Calu3 (cell line): ENCODE results near the gene CASS4. TPM values are rescaled to one million over a fixed set of nuclear protein-coding genes. Genes with fewer than 3 reads are reported as not detected.

Experiments
- BruUV-seq: library from RNA; stranded (reverse); fragments of 400-500 nt; replicated peaks from 2 replicates; lab custom pipeline; 2021; lab: Mats Ljungman, UMichigan
- CTCF ChIA-PET: fragments of 300-600 bp; sonication (Branson Sonifier 250); formaldehyde crosslinking; loops from one replicate; lab custom pipeline; 2022; ENCODE audit warnings: antibody characterized with exemption; lab: Charles Lee
- DNase-seq: peaks from one replicate; pipeline ENCODE4 v3.0.0; 2022
- H3K27ac Mint-ChIP-seq: one replicate; pipeline ENCODE4 v1.8.0; 2022; ENCODE audit warnings: mixed read lengths; ENCODE audit not compliant: unreplicated experiment
- H3K27me3 Mint-ChIP-seq: one replicate; pipeline ENCODE4 v1.8.0; 2022; ENCODE audit warnings: mixed read lengths; ENCODE audit not compliant: unreplicated experiment
- H3K36me3 Mint-ChIP-seq: one replicate; pipeline ENCODE4 v1.8.0; 2022; ENCODE audit warnings: mild to moderate bottlenecking, moderate library complexity, mixed read lengths; ENCODE audit not compliant: insufficient read depth, unreplicated experiment
- H3K4me1 Mint-ChIP-seq: one replicate; pipeline ENCODE4 v1.8.0; 2022; ENCODE audit warnings: mild to moderate bottlenecking, low read depth, mixed read lengths; ENCODE audit not compliant: unreplicated experiment
- H3K4me3 Mint-ChIP-seq: one replicate; pipeline ENCODE4 v1.8.0; 2022; ENCODE audit warnings: mild to moderate bottlenecking, low read depth, moderate library complexity, mixed read lengths; ENCODE audit not compliant: unreplicated experiment
- H3K9me3 Mint-ChIP-seq: one replicate; pipeline ENCODE4 v1.8.0; 2022; ENCODE audit warnings: low read depth, mixed read lengths; ENCODE audit not compliant: unreplicated experiment
- intact Hi-C: fragments of 100-400 bp; cut with micrococcal nuclease; formaldehyde crosslinking; loops from one replicate; pipeline ENCODE4 v1.10.0; 2022; ENCODE audit not compliant: unreplicated experiment
- total RNA-seq: library from RNA; stranded (reverse); gene quantifications from 2 replicates; pipeline ENCODE4 v1.2.3, GENCODE V29; 2022
- TF ChIP-seq, protein P1 (sequence below): fragments of 200-600 bp; IDR thresholded peaks from one replicate; pipeline ENCODE4 v1.8.0; 2022; ENCODE audit warnings: antibody characterized with exemption; ENCODE audit not compliant: unreplicated experiment

CASS4 gene
- total RNA-seq, 1 experiment from 2014 or later = 0.24 TPM

DNA sequence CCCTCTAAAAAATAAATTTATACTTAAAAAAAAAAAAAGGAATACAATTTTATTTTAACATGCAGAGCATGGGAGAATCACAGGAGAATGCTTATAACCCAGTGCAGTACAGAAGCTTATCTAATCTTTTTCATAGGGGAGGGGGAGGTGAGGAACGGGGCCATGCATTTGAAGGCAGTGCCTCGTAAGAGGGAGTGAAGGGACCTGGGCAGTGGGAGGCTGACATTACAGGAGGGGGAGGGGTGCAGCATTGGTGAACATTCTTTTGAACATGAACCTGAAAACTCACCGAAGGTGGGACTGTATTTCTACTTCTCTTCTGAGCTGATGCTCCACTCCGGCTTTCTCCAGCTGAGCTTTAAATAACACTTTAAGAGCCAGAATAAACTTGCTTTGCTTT is 29.4 kb upstream of the CASS4 start:
- H3K4me1 Mint-ChIP-seq = no peaks in the 10 kb centered on the region
- H3K9me3 Mint-ChIP-seq = no peaks in the 10 kb centered on the region
- peaks cover 58% of the 10 kb centered on the region for H3K36me3 Mint-ChIP-seq
- no TSS peak for BruUV-seq
- H3K27me3 Mint-ChIP-seq = no peaks in the 10 kb centered on the region
- TF ChIP-seq, protein P1, sequence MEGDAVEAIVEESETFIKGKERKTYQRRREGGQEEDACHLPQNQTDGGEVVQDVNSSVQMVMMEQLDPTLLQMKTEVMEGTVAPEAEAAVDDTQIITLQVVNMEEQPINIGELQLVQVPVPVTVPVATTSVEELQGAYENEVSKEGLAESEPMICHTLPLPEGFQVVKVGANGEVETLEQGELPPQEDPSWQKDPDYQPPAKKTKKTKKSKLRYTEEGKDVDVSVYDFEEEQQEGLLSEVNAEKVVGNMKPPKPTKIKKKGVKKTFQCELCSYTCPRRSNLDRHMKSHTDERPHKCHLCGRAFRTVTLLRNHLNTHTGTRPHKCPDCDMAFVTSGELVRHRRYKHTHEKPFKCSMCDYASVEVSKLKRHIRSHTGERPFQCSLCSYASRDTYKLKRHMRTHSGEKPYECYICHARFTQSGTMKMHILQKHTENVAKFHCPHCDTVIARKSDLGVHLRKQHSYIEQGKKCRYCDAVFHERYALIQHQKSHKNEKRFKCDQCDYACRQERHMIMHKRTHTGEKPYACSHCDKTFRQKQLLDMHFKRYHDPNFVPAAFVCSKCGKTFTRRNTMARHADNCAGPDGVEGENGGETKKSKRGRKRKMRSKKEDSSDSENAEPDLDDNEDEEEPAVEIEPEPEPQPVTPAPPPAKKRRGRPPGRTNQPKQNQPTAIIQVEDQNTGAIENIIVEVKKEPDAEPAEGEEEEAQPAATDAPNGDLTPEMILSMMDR = no peak
- intact Hi-C loops = no loop called here
- no peak overlapping the region for H3K27ac Mint-ChIP-seq
- H3K4me3 Mint-ChIP-seq = no peak overlapping the region
- no peak for DNase-seq
- CTCF ChIA-PET = no interaction called here

DNA sequence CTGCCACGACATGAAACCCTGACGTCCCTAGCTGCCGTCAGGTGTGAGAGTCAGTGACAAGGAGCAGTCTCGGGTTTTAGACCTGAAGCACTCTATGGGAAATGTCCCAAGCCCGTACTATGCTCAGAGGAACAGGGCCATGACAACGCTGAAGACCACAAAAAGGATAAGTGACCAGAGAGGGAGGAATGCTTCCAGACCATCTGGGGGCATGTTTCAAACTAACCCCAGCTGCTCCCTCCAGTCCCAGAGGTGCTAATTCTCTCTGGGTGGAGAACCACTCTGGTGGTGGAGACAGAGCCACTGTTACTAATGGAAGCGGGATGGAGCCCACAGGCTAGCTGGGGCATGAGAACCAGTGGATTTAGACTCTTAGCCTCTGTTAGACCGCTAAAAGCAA is 28.7 kb upstream of the CASS4 start:
- no TSS peak for BruUV-seq
- Mint-ChIP-seq H3K36me3 (peaks cover 55% of the 10 kb centered on the region), H3K4me3 (no peak overlapping the region), H3K4me1 (no peaks in the 10 kb centered on the region), H3K9me3 (no peaks in the 10 kb centered on the region), H3K27ac (no peak overlapping the region), H3K27me3 (no peaks in the 10 kb centered on the region)
- TF ChIP-seq, protein P1 = no peak
- DNase-seq = no peak
- intact Hi-C loops = no loop called here
- CTCF ChIA-PET = no interaction called here

DNA sequence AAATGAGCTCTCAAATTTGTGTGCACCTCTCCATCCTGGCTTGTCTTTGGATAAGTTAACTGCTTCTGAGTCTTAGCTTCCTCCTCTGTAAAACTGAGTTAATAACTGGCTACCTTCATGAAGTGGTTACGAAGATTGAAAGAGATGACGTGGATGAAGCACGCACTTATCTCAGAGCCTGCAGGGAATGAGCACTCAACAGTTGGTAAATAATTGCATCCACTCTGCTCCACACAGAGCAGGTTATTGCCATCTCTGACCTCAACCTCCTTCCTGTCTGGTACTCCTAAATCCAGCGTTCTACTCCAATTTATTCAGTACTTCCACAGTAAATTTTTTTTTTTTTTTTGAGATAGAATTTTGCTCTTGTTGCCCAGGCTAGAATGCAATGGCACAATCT is 26.9 kb upstream of the CASS4 start:
- TF ChIP-seq, protein P1 = no peak
- intact Hi-C loops = no loop called here
- H3K9me3 Mint-ChIP-seq = no peaks in the 10 kb centered on the region
- no peaks in the 10 kb centered on the region for H3K27me3 Mint-ChIP-seq
- CTCF ChIA-PET = no interaction called here
- no TSS peak for BruUV-seq
- H3K36me3 Mint-ChIP-seq = peaks cover 44% of the 10 kb centered on the region
- H3K27ac Mint-ChIP-seq = peak overlapping the region; percentile 15
- DNase-seq = no peak
- H3K4me1 Mint-ChIP-seq = peaks cover 16% of the 10 kb centered on the region
- no peak overlapping the region for H3K4me3 Mint-ChIP-seq

DNA sequence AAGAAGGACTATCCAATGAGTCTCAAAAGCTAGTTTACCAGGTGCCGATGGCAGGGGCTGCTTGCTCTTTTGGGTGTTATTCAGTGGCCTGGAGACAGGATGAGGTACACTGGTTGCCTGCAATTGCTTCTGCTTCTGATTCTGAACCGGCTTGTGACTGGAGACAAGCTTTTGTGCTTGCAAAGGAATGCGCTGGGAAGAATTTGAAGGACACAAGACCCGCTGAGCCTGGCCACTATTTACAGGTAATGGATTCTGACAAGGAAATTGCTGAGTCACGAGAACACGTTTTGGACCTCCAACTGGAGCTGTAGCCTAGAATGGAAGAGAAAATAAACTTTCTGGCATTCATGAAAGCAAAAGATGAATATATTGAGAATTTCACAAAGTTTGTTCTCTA is 25.8 kb upstream of the CASS4 start:
- Mint-ChIP-seq H3K27me3 (no peaks in the 10 kb centered on the region), H3K4me3 (no peak overlapping the region), H3K36me3 (peaks cover 39% of the 10 kb centered on the region), H3K9me3 (no peaks in the 10 kb centered on the region), H3K4me1 (peaks cover 19% of the 10 kb centered on the region), H3K27ac (no peak overlapping the region)
- no TSS peak for BruUV-seq
- intact Hi-C loops = no loop called here
- TF ChIP-seq, protein P1 = no peak
- CTCF ChIA-PET = no interaction called here
- DNase-seq = no peak
